ENCODE measurements around the gene OR2T8.

DNA sequence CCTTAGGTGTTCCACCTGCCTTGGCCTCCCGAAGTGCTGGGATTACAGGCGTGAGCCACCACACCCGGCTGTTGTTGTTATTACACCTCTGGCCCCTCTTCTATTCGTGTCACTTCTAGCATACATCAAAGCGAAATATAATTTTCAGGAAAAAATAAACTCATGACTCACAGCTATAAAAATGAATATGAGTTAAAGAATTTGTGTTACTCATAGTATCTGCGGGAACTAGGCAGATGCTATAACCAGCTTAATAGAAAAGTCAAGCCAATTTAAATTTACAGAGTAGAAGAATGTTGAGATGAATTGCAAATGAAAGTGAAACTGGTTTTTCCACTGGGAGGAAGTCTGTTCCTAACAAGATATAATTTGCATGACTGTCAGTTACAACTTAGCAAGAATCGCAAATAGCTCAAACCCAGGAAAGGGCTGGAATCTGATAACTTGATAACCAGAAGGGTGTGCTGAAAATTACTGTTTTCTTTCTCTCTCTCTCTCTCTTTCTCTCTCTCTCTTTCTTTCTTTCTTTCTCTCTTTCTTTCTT is 13.5 kb upstream of the OR2T8 start:
- TF ChIP-seq, protein P1, sequence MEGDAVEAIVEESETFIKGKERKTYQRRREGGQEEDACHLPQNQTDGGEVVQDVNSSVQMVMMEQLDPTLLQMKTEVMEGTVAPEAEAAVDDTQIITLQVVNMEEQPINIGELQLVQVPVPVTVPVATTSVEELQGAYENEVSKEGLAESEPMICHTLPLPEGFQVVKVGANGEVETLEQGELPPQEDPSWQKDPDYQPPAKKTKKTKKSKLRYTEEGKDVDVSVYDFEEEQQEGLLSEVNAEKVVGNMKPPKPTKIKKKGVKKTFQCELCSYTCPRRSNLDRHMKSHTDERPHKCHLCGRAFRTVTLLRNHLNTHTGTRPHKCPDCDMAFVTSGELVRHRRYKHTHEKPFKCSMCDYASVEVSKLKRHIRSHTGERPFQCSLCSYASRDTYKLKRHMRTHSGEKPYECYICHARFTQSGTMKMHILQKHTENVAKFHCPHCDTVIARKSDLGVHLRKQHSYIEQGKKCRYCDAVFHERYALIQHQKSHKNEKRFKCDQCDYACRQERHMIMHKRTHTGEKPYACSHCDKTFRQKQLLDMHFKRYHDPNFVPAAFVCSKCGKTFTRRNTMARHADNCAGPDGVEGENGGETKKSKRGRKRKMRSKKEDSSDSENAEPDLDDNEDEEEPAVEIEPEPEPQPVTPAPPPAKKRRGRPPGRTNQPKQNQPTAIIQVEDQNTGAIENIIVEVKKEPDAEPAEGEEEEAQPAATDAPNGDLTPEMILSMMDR (IDR thresholded peaks at IDR 0.05): no peak
- no peak for TF ChIP-seq POLR2A (IDR thresholded peaks at IDR 0.05)

Measured in testis (tissue), 2 donors.